ENCODE measurements around the gene CRB3.
A peak's percentile ranks its signal among the peaks of the same experiment; 100 is the strongest.

CRB3 gene

GRCh38 chr19:6433165-6433564, 30.9 kb upstream of the CRB3 start:
- no peak for DNase-seq (ENCODE audit: low spot score)

GRCh38 chr19:6433663-6434062, 30.4 kb upstream of the CRB3 start, which contains the start of gene SLC25A41:
TSS of gene SLC25A41 (minus strand) at chr19:6433763. CDS start at chr19:6433693, 70 bp downstream.
- no peak for DNase-seq (ENCODE audit: low spot score)

GRCh38 chr19:6439743-6440142, 24.3 kb upstream of the CRB3 start:
- no peak for DNase-seq (ENCODE audit: low spot score)

- DNase-seq (ENCODE audit: low spot score), result no peak
These were observed 23.2 kb upstream of the CRB3 start for GRCh38 chr19:6440905-6441304.

- DNase-seq (ENCODE audit: low spot score), result no peak
These were observed 21.9 kb upstream of the CRB3 start for GRCh38 chr19:6442087-6442688.

- no peak for DNase-seq (ENCODE audit: low spot score)
These were observed 20.1 kb upstream of the CRB3 start for GRCh38 chr19:6443986-6444385.

GRCh38 chr19:6446452-6446851, 17.6 kb upstream of the CRB3 start:
- no peak for DNase-seq (ENCODE audit: low spot score)

GRCh38 chr19:6448045-6448444, 16.0 kb upstream of the CRB3 start:
- DNase-seq (ENCODE audit: low spot score), result no peak

- DNase-seq (ENCODE audit: low spot score), result no peak
These were observed 13.9 kb upstream of the CRB3 start for GRCh38 chr19:6450166-6450565.

GRCh38 chr19:6451583-6452222, 12.4 kb upstream of the CRB3 start:
- DNase-seq (ENCODE audit: low spot score), result no peak

GRCh38 chr19:6452223-6452614, 11.9 kb upstream of the CRB3 start:
- DNase-seq (ENCODE audit: low spot score), result no peak

- no peak for DNase-seq (ENCODE audit: low spot score)
These were observed 11.2 kb upstream of the CRB3 start for GRCh38 chr19:6452899-6453298.

- no peak for DNase-seq (ENCODE audit: low spot score)
These were observed 10.0 kb upstream of the CRB3 start for GRCh38 chr19:6453951-6454565.

- DNase-seq (ENCODE audit: low spot score), result no peak
These were observed 8.1 kb upstream of the CRB3 start for GRCh38 chr19:6455924-6456323.

- peak; percentile 55 for DNase-seq (ENCODE audit: low spot score)
These were observed 5.9 kb upstream of the CRB3 start for GRCh38 chr19:6457958-6458694.

- DNase-seq (ENCODE audit: low spot score), result no peak
These were observed 5.3 kb upstream of the CRB3 start for GRCh38 chr19:6458695-6459261.

GRCh38 chr19:6459262-6460098, 4.6 kb upstream of the CRB3 start, which contains the start of gene SLC25A23:
TSS of gene SLC25A23 (minus strand) at chr19:6459792. CDS start at chr19:6459628, 164 bp downstream.
- peak; percentile 84 for DNase-seq (ENCODE audit: low spot score)

- peak; percentile 98 for DNase-seq (ENCODE audit: low spot score)
These were observed 3.8 kb upstream of the CRB3 start for GRCh38 chr19:6460099-6460884.

- no peak for DNase-seq (ENCODE audit: low spot score)
These were observed 935 bp downstream of the CRB3 start for GRCh38 chr19:6465006-6465405.

GRCh38 chr19:6465663-6466062, 1.6 kb downstream of the CRB3 start:
- no peak for DNase-seq (ENCODE audit: low spot score)

Measured in hepatic stellate cell (primary cell).